ENCODE results near the gene SSBP3.

DNA sequence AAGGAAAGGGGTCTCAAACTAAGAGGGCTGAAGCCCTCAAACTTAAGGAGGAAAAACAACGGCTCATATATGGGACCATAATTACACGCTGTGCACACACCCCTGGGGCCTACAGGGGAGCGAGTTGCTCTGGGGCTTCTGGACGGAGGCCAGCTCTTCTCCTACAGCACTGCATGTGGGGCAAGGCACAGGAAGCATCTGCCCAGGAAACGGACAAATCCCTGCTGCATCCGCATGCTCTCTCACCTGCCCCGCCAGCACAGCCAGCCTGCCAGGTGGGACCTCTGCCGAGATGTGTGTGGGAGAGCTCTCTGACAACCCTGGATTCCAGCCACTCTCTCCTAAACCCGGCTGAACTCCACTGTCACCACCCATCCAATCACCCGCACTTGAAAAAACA lies 152.1 kb downstream of the SSBP3 start:
- TF ChIP-seq, protein P1, sequence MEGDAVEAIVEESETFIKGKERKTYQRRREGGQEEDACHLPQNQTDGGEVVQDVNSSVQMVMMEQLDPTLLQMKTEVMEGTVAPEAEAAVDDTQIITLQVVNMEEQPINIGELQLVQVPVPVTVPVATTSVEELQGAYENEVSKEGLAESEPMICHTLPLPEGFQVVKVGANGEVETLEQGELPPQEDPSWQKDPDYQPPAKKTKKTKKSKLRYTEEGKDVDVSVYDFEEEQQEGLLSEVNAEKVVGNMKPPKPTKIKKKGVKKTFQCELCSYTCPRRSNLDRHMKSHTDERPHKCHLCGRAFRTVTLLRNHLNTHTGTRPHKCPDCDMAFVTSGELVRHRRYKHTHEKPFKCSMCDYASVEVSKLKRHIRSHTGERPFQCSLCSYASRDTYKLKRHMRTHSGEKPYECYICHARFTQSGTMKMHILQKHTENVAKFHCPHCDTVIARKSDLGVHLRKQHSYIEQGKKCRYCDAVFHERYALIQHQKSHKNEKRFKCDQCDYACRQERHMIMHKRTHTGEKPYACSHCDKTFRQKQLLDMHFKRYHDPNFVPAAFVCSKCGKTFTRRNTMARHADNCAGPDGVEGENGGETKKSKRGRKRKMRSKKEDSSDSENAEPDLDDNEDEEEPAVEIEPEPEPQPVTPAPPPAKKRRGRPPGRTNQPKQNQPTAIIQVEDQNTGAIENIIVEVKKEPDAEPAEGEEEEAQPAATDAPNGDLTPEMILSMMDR (IDR thresholded peaks at IDR 0.05): no peak
- TF ChIP-seq POLR2A (IDR thresholded peaks at IDR 0.05): no peak

All from suprapubic skin (tissue), 3 donors.